K562 (cell line): Measurements from ENCODE around the gene BATF. TPM values are rescaled to one million over a fixed set of nuclear protein-coding genes. Genes with fewer than 3 reads are reported as not detected.

Experiments used
- ATAC-seq: fragments of 200-7000 bp; cut with Tn5 transposase; 3 replicates; pipeline ENCODE4 v1.9.1; 2020; ENCODE audit warnings: moderate library complexity
- BruUV-seq: library from RNA; stranded (reverse); fragments of 400-500 nt; replicated peaks from 2 replicates; lab custom pipeline; 2021; lab: Mats Ljungman, UMichigan
- CTCF ChIA-PET: fragments of 300-600 bp; formaldehyde crosslinking; extraction: SDS; loops from one replicate; lab custom pipeline; 2021; ENCODE audit warnings: low intra/inter-chr PET ratio; lab: Yijun Ruan, JAX
- POLR2A ChIA-PET: fragments of 300-600, 350-650 bp; sonication (Branson Sonifier 250); formaldehyde crosslinking; extraction: SDS; loops from one replicate; lab custom pipeline; 2021; ENCODE audit warnings: antibody characterized with exemption, inconsistent platforms; lab: Yijun Ruan, JAX
- DNase-seq, 4 experiments: peaks; one replicate each; pipeline versions ENCODE4 v3.0.0 to v3.0.0-alpha.2; 2011 to 2018; ENCODE audit warnings: low spot score in 3 of 4, mixed read lengths in 3 of 4; ENCODE audit errors: extremely low read depth in 1 of 4
- FAIRE-seq: peaks from 2 replicates; lab custom pipeline; 2011; peaks lifted over from hg19 to GRCh38; lab: Jason Lieb, UNC
- H2AFZ ChIP-seq: 2 replicates; pipeline ENCODE4 v1.6.0; 2011; ENCODE audit warnings: low read depth, low read length, control low read depth, inconsistent platforms
- H3K27ac ChIP-seq: fragments of 200-600 bp; 3 replicates; pipeline ENCODE4 v1.8.0; 2011; ENCODE audit warnings: low read depth, mild to moderate bottlenecking, control low read depth, inconsistent platforms, low read length, moderate library complexity, mixed read lengths; ENCODE audit errors: extremely low read depth
- H3K27me3 ChIP-seq, 2 experiments: fragments of 300-600 bp in 1 of 2; 2 replicates in 1 of 2; 3 replicates in 1 of 2; pipeline versions ENCODE4 v1.6.0 to v1.8.0; 2011; ENCODE audit warnings: inconsistent platforms in 2 of 2, low read length in 2 of 2, mild to moderate bottlenecking in 1 of 2, mixed read lengths in 1 of 2, moderate library complexity in 1 of 2; ENCODE audit not compliant: control insufficient read depth in 2 of 2, insufficient read depth in 2 of 2
- H3K36me3 ChIP-seq: fragments of 300-600 bp; 3 replicates; pipeline ENCODE4 v1.8.0; 2011; ENCODE audit warnings: mild to moderate bottlenecking, low read length, inconsistent platforms; ENCODE audit not compliant: control insufficient read depth, insufficient read depth
- H3K4me1 ChIP-seq, 2 experiments: fragments of 200-600 bp in 1 of 2; replicated peaks in 1 of 2; 2 replicates in 1 of 2; 3 replicates in 1 of 2; pipeline versions ENCODE4 v1.5.1 to v1.8.0; 2011; ENCODE audit warnings: inconsistent platforms in 2 of 2, low read length in 2 of 2, mild to moderate bottlenecking in 1 of 2, mixed read lengths in 1 of 2, moderate library complexity in 1 of 2; ENCODE audit not compliant: control insufficient read depth in 2 of 2, insufficient read depth in 2 of 2
- H3K4me2 ChIP-seq: 2 replicates; pipeline ENCODE4 v1.6.1; 2011; ENCODE audit warnings: low read length, control low read depth, inconsistent platforms, mixed read lengths; ENCODE audit not compliant: insufficient read depth
- H3K4me3 ChIP-seq: fragments of 200-600 bp; sonication (generic), shearing (Covaris generic); 2 replicates; pipeline ENCODE4 v1.5.1; 2016; ENCODE audit warnings: control low read depth, inconsistent platforms
- H3K79me2 ChIP-seq: fragments of 200-600 bp; 3 replicates; pipeline ENCODE4 v1.8.0; 2011; ENCODE audit warnings: low read length, inconsistent platforms; ENCODE audit not compliant: control insufficient read depth, insufficient read depth
- H3K9ac ChIP-seq, 2 experiments: 2 replicates each; pipeline versions ENCODE4 v1.6.0 to v1.6.1; 2011; ENCODE audit warnings: low read depth in 2 of 2, low read length in 2 of 2, control low read depth in 1 of 2, inconsistent platforms in 1 of 2, mild to moderate bottlenecking in 1 of 2, mixed read lengths in 1 of 2; ENCODE audit not compliant: insufficient read depth in 1 of 2
- H3K9me1 ChIP-seq: one replicate; pipeline ENCODE4 v1.6.0; 2011; ENCODE audit warnings: inconsistent platforms, mild to moderate bottlenecking, low read length, moderate library complexity; ENCODE audit not compliant: control insufficient read depth, insufficient read depth
- H3K9me3 ChIP-seq: replicated peaks from 2 replicates; pipeline ENCODE4 v1.5.1; 2011; ENCODE audit warnings: low read depth, low read length, inconsistent platforms; ENCODE audit not compliant: control insufficient read depth, insufficient read depth
- H4K20me1 ChIP-seq: replicated peaks from 2 replicates; pipeline ENCODE4 v1.6.1; 2011; ENCODE audit warnings: low read length, inconsistent platforms, mixed read lengths; ENCODE audit not compliant: control insufficient read depth, insufficient read depth
- ADNP ChIP-seq: fragments of 200-800 bp; sonication (Bioruptor generic); IDR thresholded peaks from 2 replicates; pipeline ENCODE4 v1.6.1; 2016; ENCODE audit warnings: missing genetic modification characterization, missing compliant biosample characterization
- BACH1 ChIP-seq: fragments of 200-800 bp; sonication (Bioruptor generic); IDR thresholded peaks from 2 replicates; pipeline ENCODE4 v1.6.1; 2016; ENCODE audit warnings: missing genetic modification characterization, missing compliant biosample characterization
- C11orf30 ChIP-seq: fragments of 450-650 bp; IDR thresholded peaks from 2 replicates; pipeline ENCODE4 v1.6.1; 2016; ENCODE audit warnings: low read depth, mild to moderate bottlenecking
- CREM ChIP-seq: IDR thresholded peaks from 2 replicates; pipeline ENCODE4 v1.6.1; 2014; ENCODE audit warnings: antibody characterized with exemption, low read depth
- DMBX1 ChIP-seq: fragments of 250-450 bp; sonication (Bioruptor Pico); IDR thresholded peaks from 2 replicates; pipeline ENCODE4 v1.8.0; 2022; ENCODE audit warnings: inconsistent platforms, mild to moderate bottlenecking, moderate library complexity, borderline replicate concordance
- GATA2 ChIP-seq: sonication (generic); formaldehyde crosslinking; IDR thresholded peaks from 2 replicates; pipeline ENCODE4 v1.4.0; 2020; ENCODE audit warnings: mild to moderate bottlenecking, missing genetic modification reagents
- HDAC6 ChIP-seq: IDR thresholded peaks from 2 replicates; pipeline ENCODE4 v1.6.1; 2012; ENCODE audit warnings: low read depth, mild to moderate bottlenecking, control low read depth, inconsistent platforms, low read length, moderate library complexity
- HDAC8 ChIP-seq: fragments of 450-650 bp; IDR thresholded peaks from 2 replicates; pipeline ENCODE4 v1.6.1; 2016; ENCODE audit warnings: mild to moderate bottlenecking, missing genetic modification characterization, moderate library complexity, missing compliant biosample characterization
- IRF2 ChIP-seq: sonication (generic); formaldehyde crosslinking; IDR thresholded peaks from 2 replicates; pipeline ENCODE4 v1.8.1; 2022; ENCODE audit warnings: mild to moderate bottlenecking, missing genetic modification reagents
- KDM1A ChIP-seq, 2 experiments: fragments of 450-650 bp; IDR thresholded peaks; 2 replicates each; pipeline ENCODE4 v1.6.1; 2016; ENCODE audit warnings: mild to moderate bottlenecking in 2 of 2
- KDM2B ChIP-seq: fragments of 250-450 bp; sonication (Bioruptor Pico); IDR thresholded peaks from 2 replicates; pipeline ENCODE4 v1.8.0; 2021; ENCODE audit warnings: mild to moderate bottlenecking, moderate library complexity
- NR2C1 ChIP-seq, 2 experiments: fragments of 450-650 bp; IDR thresholded peaks; 2 replicates each; pipeline ENCODE4 v1.6.1; 2017; ENCODE audit warnings: mild to moderate bottlenecking in 2 of 2, antibody characterized with exemption in 1 of 2, inconsistent platforms in 1 of 2, missing compliant biosample characterization in 1 of 2, missing genetic modification characterization in 1 of 2
- POLR2AphosphoS5 ChIP-seq: IDR thresholded peaks from 2 replicates; pipeline ENCODE4 v1.6.1; 2011; ENCODE audit warnings: mild to moderate bottlenecking, low read depth, low read length, moderate library complexity; ENCODE audit not compliant: control insufficient read depth, insufficient read depth
- THAP12 ChIP-seq: fragments of 250-450 bp; sonication (Bioruptor Pico); IDR thresholded peaks from 2 replicates; pipeline ENCODE4 v1.9.0; 2021; ENCODE audit warnings: mild to moderate bottlenecking, inconsistent platforms
- YBX1 ChIP-seq: fragments of 450-650 bp; IDR thresholded peaks from 2 replicates; pipeline ENCODE4 v1.7.1; 2016; ENCODE audit warnings: mild to moderate bottlenecking
- ZNF584 ChIP-seq: fragments of 200-800 bp; sonication (Bioruptor generic); IDR thresholded peaks from 2 replicates; pipeline ENCODE4 v1.6.1; 2016; ENCODE audit warnings: low read depth, mild to moderate bottlenecking, missing genetic modification characterization, missing compliant biosample characterization
- WGBS: fragments of 100-300 bp; shearing (Covaris generic); methylation state at CpG from one replicate; pipeline ENCODE4 v1.1.6; 2016; ENCODE audit warnings: low coverage, mixed read lengths; ENCODE audit not compliant: insufficient coverage; ENCODE audit errors: missing lambda C conversion rate; 5-methylcytosine and 5-hydroxymethylcytosine counted together
- in situ Hi-C: fragments of 300-500 bp; cut with MboI; formaldehyde crosslinking; loops from 4 replicates; pipeline ENCODE4 v1.15.0; 2018; ENCODE audit warnings: inconsistent platforms, mixed read lengths
- intact Hi-C: fragments of 100-400 bp; cut with micrococcal nuclease; formaldehyde crosslinking; loops from 2 replicates; pipeline ENCODE4 v1.14.2; 2022
- polyA plus RNA-seq, 8 experiments: library from polyadenylated mRNA; depleted of rRNA in 4 of 8; stranded (reverse) in 5 of 8; unstranded in 3 of 8; fragments of >200 nt; fragmentation: Nextera tagmentation in 2 of 8; fragmentation: Illumina TruSeq in 1 of 8; extraction: Ambion mirVana in 2 of 8; extraction: Trizol in 1 of 8; gene quantifications; 2 replicates each; pipeline versions ENCODE4 v1.2.1 to v1.2.3, GENCODE V29; 2011 to 2014; ENCODE audit warnings: inconsistent platforms in 1 of 8, missing spikeins in 1 of 8
- total RNA-seq, 7 experiments: library from RNA; depleted of rRNA in 6 of 7; stranded (reverse); fragments of >200 nt in 6 of 7; fragmentation: Illumina TruSeq in 2 of 7; extraction: Trizol in 2 of 7; gene quantifications; 2 replicates each; pipeline versions ENCODE4 v1.2.1 to v1.2.3, GENCODE V29; 2011 to 2021; ENCODE audit warnings: low replicate concordance in 1 of 7
- TF ChIP-seq, protein P1 (sequence below): fragments of 450-650 bp; formaldehyde crosslinking; IDR thresholded peaks from 2 replicates; pipeline ENCODE4 v1.4.0; 2022; ENCODE audit warnings: missing genetic modification characterization

BATF gene
- total and polyA plus RNA-seq, 9 of the 15 experiments (the other 6 are each of a cell fraction or from before 2014, with no cell fraction given): 0.13 to 2.1 (median 0.55) TPM; not detected in 2

DNA sequence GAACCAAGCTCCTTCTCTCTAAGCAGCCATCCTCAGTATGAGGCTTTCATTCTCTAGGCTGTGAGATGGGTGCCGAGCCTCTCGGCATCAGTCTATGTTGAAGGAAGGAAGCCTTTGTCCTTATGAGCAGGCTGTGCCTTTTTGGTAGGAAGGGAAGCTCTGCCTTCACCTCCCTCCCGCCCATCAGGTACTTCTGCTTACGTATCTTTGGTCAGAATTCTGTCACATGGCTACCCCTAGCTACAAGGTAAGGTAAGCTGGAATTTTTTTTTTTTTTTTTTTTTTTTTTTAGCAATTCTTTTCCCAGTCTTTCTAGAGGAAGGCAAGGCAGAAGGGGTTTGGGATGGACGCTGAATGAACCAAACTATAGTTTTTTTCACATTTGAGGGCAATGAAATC, 16.9 kb downstream of the BATF start (continued):
- TF ChIP-seq, protein P1, sequence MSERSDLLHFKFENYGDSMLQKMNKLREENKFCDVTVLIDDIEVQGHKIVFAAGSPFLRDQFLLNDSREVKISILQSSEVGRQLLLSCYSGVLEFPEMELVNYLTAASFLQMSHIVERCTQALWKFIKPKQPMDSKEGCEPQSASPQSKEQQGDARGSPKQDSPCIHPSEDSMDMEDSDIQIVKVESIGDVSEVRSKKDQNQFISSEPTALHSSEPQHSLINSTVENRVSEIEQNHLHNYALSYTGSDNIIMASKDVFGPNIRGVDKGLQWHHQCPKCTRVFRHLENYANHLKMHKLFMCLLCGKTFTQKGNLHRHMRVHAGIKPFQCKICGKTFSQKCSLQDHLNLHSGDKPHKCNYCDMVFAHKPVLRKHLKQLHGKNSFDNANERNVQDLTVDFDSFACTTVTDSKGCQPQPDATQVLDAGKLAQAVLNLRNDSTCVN (CRISPR knock-in tag): no peak
- TF ChIP-seq NR2C1 (IDR thresholded peaks at IDR 0.05) (no peak), NR2C1 (tag; IDR thresholded peaks at IDR 0.05) (no peak), BACH1 (no peak)

DNA sequence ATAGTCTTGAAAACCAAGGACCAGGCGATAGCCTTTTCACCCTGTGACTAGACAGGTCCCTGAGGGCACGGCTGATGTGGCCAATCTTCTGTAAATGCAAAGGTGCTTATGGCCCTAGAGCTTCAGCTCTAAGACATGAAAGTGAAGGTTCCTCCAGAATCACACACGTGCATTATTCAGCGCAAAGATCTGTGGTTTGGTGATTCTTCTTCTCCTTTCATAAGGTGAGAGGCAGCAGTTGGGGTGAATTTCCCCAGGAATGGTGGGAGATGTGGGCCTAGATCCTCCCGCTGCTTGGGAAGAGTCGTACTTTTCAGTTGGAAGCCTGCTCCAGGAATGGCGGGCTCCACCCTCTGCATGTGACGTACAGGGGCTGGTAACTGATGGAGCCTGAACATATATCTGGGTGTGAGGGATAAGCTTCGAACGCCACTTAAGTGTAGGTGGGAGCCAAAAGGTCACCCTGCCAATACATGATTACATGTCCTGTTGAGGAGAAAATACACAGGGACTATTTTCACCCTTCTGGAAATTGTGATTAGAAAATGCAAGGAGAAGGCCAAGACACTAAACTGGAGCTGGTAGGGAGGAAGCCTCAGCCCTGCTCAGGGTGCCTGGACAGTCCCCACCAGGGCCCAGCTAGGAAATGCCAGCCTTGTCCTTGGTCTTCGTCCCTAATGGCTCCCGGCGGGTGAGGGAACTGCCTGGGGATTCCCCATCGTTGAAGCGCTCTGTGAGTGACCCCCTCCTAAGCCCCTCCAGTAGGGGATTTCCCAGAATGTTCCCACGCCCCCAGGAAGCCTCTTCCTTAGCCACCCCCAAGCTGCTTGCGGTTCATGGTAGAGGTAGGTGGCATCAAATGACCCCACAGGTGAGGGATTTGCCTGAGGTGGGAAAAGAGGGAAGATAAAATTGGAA, 17.6 kb downstream of the BATF start:
- Histone ChIP-seq H3K27ac (peak overlapping the region; percentile 49; the same call in 2 of the 3 replicates), H3K36me3 (no peaks in the 10 kb centered on the region), H3K27me3 (no peaks in the 10 kb centered on the region), H3K9ac (peak overlapping the region; percentile 0 to 65; a peak in 2 of 4 replicates), H3K79me2 (no peaks in the 10 kb centered on the region), H3K4me3 (no peak overlapping the region), H3K9me3 (no peaks in the 10 kb centered on the region), H3K4me2 (peak overlapping the region; percentile 63; the same call in 1 of the 2 replicates), H2AFZ (peak overlapping the region; percentile 87), H4K20me1 (no peaks in the 10 kb centered on the region), H3K9me1 (no peaks in the 10 kb centered on the region), H3K4me1 (peaks cover 11 to 22% of the 10 kb centered on the region in 2 experiments; a peak in 4 of 5 replicates)
- ATAC-seq: peak; percentile 73
- POLR2A ChIA-PET: interaction anchor here (0.7 kb wide), 1 partner anchor 997 kb away, joined by 3 read pairs; no protein-coding TSS in a partner anchor
- intact Hi-C loops: no loop called here
- BruUV-seq: no TSS peak
- CTCF ChIA-PET: no interaction called here
- FAIRE-seq: peak; percentile 89
- 18% methylated on average over 16 of the region's 17 CpGs for WGBS
- in situ Hi-C loops: no loop called here
- DNase-seq: peak; percentile 54 to 79 (median 67)
- TF ChIP-seq HDAC8 (tag): no peak
- TF ChIP-seq YBX1: no peak
- peak; percentile 60; the same call in 1 of the 2 replicates for TF ChIP-seq ZNF584 (CRISPR knock-in tag)
- TF ChIP-seq CREM: peak; percentile 62; the same call in 1 of the 2 replicates
- TF ChIP-seq ADNP (tag): no peak
- no peak for TF ChIP-seq KDM2B (CRISPR knock-in tag)
- TF ChIP-seq HDAC6: no peak
- TF ChIP-seq IRF2 (CRISPR knock-in tag): no peak
- peak; percentile 89 for TF ChIP-seq POLR2AphosphoS5
- TF ChIP-seq KDM1A (IDR thresholded peaks at IDR 0.05): peak; percentile 66 to 71; a peak in 3 of 4 replicates
- TF ChIP-seq GATA2 (CRISPR knock-in tag): peak; percentile 49; the same call in 1 of the 2 replicates
- no peak; the same call in 1 of the 2 replicates for TF ChIP-seq DMBX1 (CRISPR knock-in tag)
- no peak for TF ChIP-seq C11orf30
- no peak for TF ChIP-seq THAP12
